HCT116 (cell line): ENCODE data around the gene G6PD. TPM values are rescaled to one million over a fixed set of nuclear protein-coding genes. Genes with fewer than 3 reads are reported as not detected.

Experiments
- ATAC-seq: fragments of 200-7000 bp; cut with Tn5 transposase; 2 replicates; pipeline ENCODE4 v1.9.1; 2020; ENCODE audit warnings: mild to moderate bottlenecking, moderate library complexity
- BruUV-seq: library from RNA; stranded (reverse); fragments of 400-500 nt; replicated peaks from 2 replicates; lab custom pipeline; 2021; lab: Mats Ljungman, UMichigan
- CTCF ChIA-PET: fragments of 300-600 bp; sonication (Branson Sonifier 250); formaldehyde crosslinking; loops from one replicate; lab custom pipeline; 2021; ENCODE audit warnings: antibody characterized with exemption; lab: Charles Lee
- POLR2A ChIA-PET: fragments of 300-600, 350-600 bp; sonication (Branson Sonifier 250); formaldehyde crosslinking; loops from one replicate; lab custom pipeline; 2021; ENCODE audit warnings: antibody characterized with exemption; lab: Charles Lee
- RAD21 ChIA-PET, 2 experiments: fragments of 300-600 bp; sonication (Branson Sonifier 250); formaldehyde crosslinking; loops; one replicate each; lab custom pipeline; 2023; ENCODE audit warnings: low total read pairs in 2 of 2; ENCODE audit not compliant: uncharacterized antibody in 2 of 2, unreplicated experiment in 2 of 2, low non-redundant PET in 1 of 2; lab: Charles Lee
- DNase-seq: peaks from one replicate; pipeline ENCODE4 v3.0.0-alpha.2; 2010; ENCODE audit warnings: low read depth, low spot score
- H2AFZ ChIP-seq: fragments of 200-600 bp; shearing (Covaris generic), sonication (generic); 2 replicates; pipeline ENCODE4 v1.6.1; 2017; ENCODE audit warnings: low read depth, mixed run types, mixed read lengths, antibody characterized with exemption, low read length; ENCODE audit not compliant: poor library complexity, severe bottlenecking
- H3K27ac ChIP-seq: 2 replicates; pipeline ENCODE4 v1.5.1; 2012; ENCODE audit warnings: low read depth, low read length
- H3K27me3 ChIP-seq: fragments of 200-600 bp; sonication (generic); 2 replicates; pipeline ENCODE4 v1.6.1; 2016; ENCODE audit warnings: mixed run types, low read length, mixed read lengths; ENCODE audit not compliant: insufficient read depth
- H3K36me3 ChIP-seq, 2 experiments: fragments of 200-500 bp in 1 of 2; fragments of 200-600 bp in 1 of 2; sonication (Bioruptor generic) in 1 of 2; sonication (generic) in 1 of 2; 2 replicates each; pipeline versions ENCODE4 v1.5.1 to v1.6.1; 2014 to 2016; ENCODE audit warnings: low read length in 2 of 2, inconsistent platforms in 1 of 2, mixed read lengths in 1 of 2, mixed run types in 1 of 2; ENCODE audit not compliant: insufficient read depth in 2 of 2, control insufficient read depth in 1 of 2
- H3K4me1 ChIP-seq, 2 experiments: fragments of 200-600 bp in 1 of 2; sonication (generic) in 1 of 2; 2 replicates each; pipeline versions ENCODE4 v1.5.1 to v1.6.1; 2012 to 2017; ENCODE audit warnings: low read length in 2 of 2, inconsistent platforms in 1 of 2, mild to moderate bottlenecking in 1 of 2, mixed read lengths in 1 of 2, mixed run types in 1 of 2, moderate library complexity in 1 of 2; ENCODE audit not compliant: insufficient read depth in 2 of 2, control insufficient read depth in 1 of 2
- H3K4me2 ChIP-seq: fragments of 200-600 bp; sonication (generic); 2 replicates; pipeline ENCODE4 v1.6.1; 2017; ENCODE audit warnings: mixed run types, low read length, mixed read lengths
- H3K4me3 ChIP-seq, 2 experiments: fragments of 200-600 bp in 1 of 2; sonication (generic) in 1 of 2; replicated peaks in 1 of 2; 2 replicates each; pipeline ENCODE4 v1.5.1; 2011 to 2016; ENCODE audit warnings: low read length in 2 of 2, control low read depth in 1 of 2, low read depth in 1 of 2, mild to moderate bottlenecking in 1 of 2, mixed read lengths in 1 of 2, mixed run types in 1 of 2
- H3K79me2 ChIP-seq: fragments of 200-600 bp; sonication (generic); 2 replicates; pipeline ENCODE4 v1.6.1; 2017; ENCODE audit warnings: mild to moderate bottlenecking, mixed run types, low read length, moderate library complexity, mixed read lengths; ENCODE audit not compliant: insufficient read depth
- H3K9ac ChIP-seq: fragments of 200-600 bp; sonication (generic); 2 replicates; pipeline ENCODE4 v1.6.1; 2016; ENCODE audit warnings: low read length, mixed read lengths
- H3K9me2 ChIP-seq: fragments of 200-600 bp; sonication (generic), shearing (Covaris generic); 2 replicates; pipeline ENCODE4 v1.6.1; 2017; ENCODE audit warnings: mixed run types, mild to moderate bottlenecking, moderate library complexity; ENCODE audit not compliant: insufficient read depth
- H3K9me3 ChIP-seq, 2 experiments: fragments of 200-500 bp in 1 of 2; fragments of 200-600 bp in 1 of 2; sonication (Bioruptor generic) in 1 of 2; sonication (generic) in 1 of 2; 2 replicates each; pipeline ENCODE4 v1.6.1; 2014 to 2017; ENCODE audit warnings: low read length in 2 of 2, mixed read lengths in 2 of 2, inconsistent platforms in 1 of 2, low read depth in 1 of 2, mild to moderate bottlenecking in 1 of 2, mixed run types in 1 of 2, moderate library complexity in 1 of 2; ENCODE audit not compliant: control insufficient read depth in 1 of 2, insufficient read depth in 1 of 2
- H4K20me1 ChIP-seq: fragments of 200-600 bp; sonication (generic), shearing (Covaris generic); 2 replicates; pipeline ENCODE4 v1.6.1; 2017; ENCODE audit warnings: mixed run types, mild to moderate bottlenecking, moderate library complexity; ENCODE audit not compliant: insufficient read depth
- CBX3 ChIP-seq: IDR thresholded peaks from 2 replicates; pipeline ENCODE4 v1.6.1; 2012; ENCODE audit warnings: low read depth
- EGR1 ChIP-seq: IDR thresholded peaks from 2 replicates; pipeline ENCODE4 v1.6.1; 2012; ENCODE audit warnings: low read depth
- ELF1 ChIP-seq: IDR thresholded peaks from 2 replicates; pipeline ENCODE4 v1.6.1; 2012; ENCODE audit warnings: low read depth, borderline replicate concordance
- EZH2 ChIP-seq: fragments of 200-600 bp; sonication (generic); IDR thresholded peaks from 2 replicates; pipeline ENCODE4 v1.6.1; 2017; ENCODE audit warnings: antibody characterized with exemption, mixed run types
- EZH2phosphoT487 ChIP-seq: fragments of 200-600 bp; IDR thresholded peaks from 2 replicates; pipeline ENCODE4 v1.6.1; 2018; ENCODE audit warnings: antibody characterized with exemption, borderline replicate concordance
- FOSL1 ChIP-seq: IDR thresholded peaks from 2 replicates; pipeline ENCODE4 v1.6.1; 2012; ENCODE audit warnings: low read depth
- JUND ChIP-seq: IDR thresholded peaks from 2 replicates; pipeline ENCODE4 v1.6.1; 2012
- POLR2A ChIP-seq: IDR thresholded peaks from 2 replicates; pipeline ENCODE4 v1.7.0; 2011; ENCODE audit warnings: borderline replicate concordance; ENCODE audit not compliant: insufficient read depth, insufficient read length; ENCODE audit errors: extremely low read depth
- POLR2AphosphoS5 ChIP-seq: IDR thresholded peaks from 2 replicates; pipeline ENCODE4 v1.6.1; 2011; ENCODE audit warnings: mild to moderate bottlenecking, low read depth, low read length, moderate library complexity
- SIN3A ChIP-seq: IDR thresholded peaks from 2 replicates; pipeline ENCODE4 v1.6.1; 2012; ENCODE audit warnings: low read depth
- SP1 ChIP-seq: IDR thresholded peaks from 2 replicates; pipeline ENCODE4 v1.6.1; 2012; ENCODE audit warnings: low read depth
- YY1 ChIP-seq: IDR thresholded peaks from 2 replicates; pipeline ENCODE4 v1.6.1; 2011; ENCODE audit warnings: low read length, low read depth, moderate library complexity, mild to moderate bottlenecking; ENCODE audit not compliant: insufficient replicate concordance; ENCODE audit errors: extremely low read depth
- ZNF274 ChIP-seq: fragments of 200-500 bp; sonication (Bioruptor generic); IDR thresholded peaks from 2 replicates; pipeline ENCODE4 v1.6.1; 2014; ENCODE audit warnings: mild to moderate bottlenecking, low read depth, low read length, inconsistent platforms
- intact Hi-C: fragments of 100-400 bp; cut with micrococcal nuclease; formaldehyde crosslinking; loops from 2 replicates; pipeline ENCODE4 v1.10.0; 2022
- total RNA-seq: library from RNA; stranded (reverse); gene quantifications from one replicate; pipeline ENCODE4 v1.2.1, GENCODE V29; 2021; ENCODE audit not compliant: unreplicated experiment
- TF ChIP-seq, protein P1 (sequence below): IDR thresholded peaks from 2 replicates; pipeline ENCODE4 v1.6.1; 2012
- TF ChIP-seq, protein P2 (sequence below): IDR thresholded peaks from 2 replicates; pipeline ENCODE4 v1.6.1; 2012
- TF ChIP-seq, protein P3 (sequence below): IDR thresholded peaks from 2 replicates; pipeline ENCODE4 v1.6.1; 2011; ENCODE audit warnings: mild to moderate bottlenecking, low read length, moderate library complexity; ENCODE audit not compliant: insufficient replicate concordance; ENCODE audit errors: extremely low read depth
- TF ChIP-seq, protein P4 (sequence below), 3 experiments: fragments of 200-600 bp in 1 of 3; sonication (generic) in 1 of 3; IDR thresholded peaks in 2 of 3; conservative IDR thresholded peaks in 1 of 3; 2 replicates each; pipeline ENCODE4 v1.5.1; 2012 to 2017; ENCODE audit warnings: low read depth in 2 of 3, low read length in 2 of 3, antibody characterized with exemption in 1 of 3, borderline replicate concordance in 1 of 3, control low read depth in 1 of 3, mild to moderate bottlenecking in 1 of 3, mixed read lengths in 1 of 3, mixed run types in 1 of 3, moderate library complexity in 1 of 3; ENCODE audit not compliant: insufficient read depth in 1 of 3

The G6PD gene
- total RNA-seq, 1 experiment from 2014 or later = 109 TPM

DNA sequence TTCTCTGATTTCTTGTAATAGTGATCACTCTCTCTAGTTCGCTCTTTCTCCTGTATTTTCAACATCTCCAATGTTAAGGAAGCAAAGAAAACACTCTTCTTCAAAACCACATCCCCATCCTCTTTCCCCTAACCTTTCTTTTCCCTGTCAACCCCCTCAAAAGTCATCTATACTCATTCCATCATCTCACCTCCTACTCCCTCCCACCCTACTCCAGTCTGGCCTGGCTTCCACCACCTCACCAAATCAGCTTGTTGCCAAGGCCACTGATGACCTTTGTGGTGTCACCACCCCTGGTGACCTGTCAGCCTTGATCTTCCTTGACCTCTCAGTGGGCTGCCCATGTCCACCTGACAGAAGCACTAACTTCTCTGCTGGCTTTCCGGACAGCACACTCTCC, 32.9 kb downstream of the G6PD start:
- H3K4me2 ChIP-seq = no peak overlapping the region
- H3K9me2 ChIP-seq = no peaks in the 10 kb centered on the region
- no TSS peak for BruUV-seq
- H4K20me1 ChIP-seq = no peaks in the 10 kb centered on the region
- H2AFZ ChIP-seq = no peak overlapping the region
- H3K9ac ChIP-seq = no peak overlapping the region
- H3K4me1 ChIP-seq = peaks cover 5 to 10% of the 10 kb centered on the region in 2 experiments; a peak in 3 of 4 replicates
- POLR2A ChIA-PET = no interaction called here
- RAD21 ChIA-PET = no interaction called here
- H3K27me3 ChIP-seq = no peaks in the 10 kb centered on the region
- no peaks in the 10 kb centered on the region for H3K36me3 ChIP-seq
- H3K4me3 ChIP-seq = no peak overlapping the region
- intact Hi-C loops = no loop called here
- no peaks in the 10 kb centered on the region for H3K79me2 ChIP-seq
- DNase-seq (no peak), ATAC-seq (no peak)
- H3K27ac ChIP-seq = no peak overlapping the region
- CTCF ChIA-PET = no interaction called here
- no peak for TF ChIP-seq YY1
- TF ChIP-seq ZNF274 = no peak
- TF ChIP-seq POLR2A = no peak
- TF ChIP-seq ELF1 = no peak
- TF ChIP-seq JUND = no peak
- TF ChIP-seq, protein P1, sequence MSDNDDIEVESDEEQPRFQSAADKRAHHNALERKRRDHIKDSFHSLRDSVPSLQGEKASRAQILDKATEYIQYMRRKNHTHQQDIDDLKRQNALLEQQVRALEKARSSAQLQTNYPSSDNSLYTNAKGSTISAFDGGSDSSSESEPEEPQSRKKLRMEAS = no peak
- no peak for TF ChIP-seq EZH2
- no peak for TF ChIP-seq FOSL1
- no peak for TF ChIP-seq EZH2phosphoT487
- no peak for TF ChIP-seq CBX3
- no peak for TF ChIP-seq SIN3A
- TF ChIP-seq EGR1 = no peak
- no peak for TF ChIP-seq SP1
- TF ChIP-seq, protein P2, sequence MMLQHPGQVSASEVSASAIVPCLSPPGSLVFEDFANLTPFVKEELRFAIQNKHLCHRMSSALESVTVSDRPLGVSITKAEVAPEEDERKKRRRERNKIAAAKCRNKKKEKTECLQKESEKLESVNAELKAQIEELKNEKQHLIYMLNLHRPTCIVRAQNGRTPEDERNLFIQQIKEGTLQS = no peak
- TF ChIP-seq, protein P3, sequence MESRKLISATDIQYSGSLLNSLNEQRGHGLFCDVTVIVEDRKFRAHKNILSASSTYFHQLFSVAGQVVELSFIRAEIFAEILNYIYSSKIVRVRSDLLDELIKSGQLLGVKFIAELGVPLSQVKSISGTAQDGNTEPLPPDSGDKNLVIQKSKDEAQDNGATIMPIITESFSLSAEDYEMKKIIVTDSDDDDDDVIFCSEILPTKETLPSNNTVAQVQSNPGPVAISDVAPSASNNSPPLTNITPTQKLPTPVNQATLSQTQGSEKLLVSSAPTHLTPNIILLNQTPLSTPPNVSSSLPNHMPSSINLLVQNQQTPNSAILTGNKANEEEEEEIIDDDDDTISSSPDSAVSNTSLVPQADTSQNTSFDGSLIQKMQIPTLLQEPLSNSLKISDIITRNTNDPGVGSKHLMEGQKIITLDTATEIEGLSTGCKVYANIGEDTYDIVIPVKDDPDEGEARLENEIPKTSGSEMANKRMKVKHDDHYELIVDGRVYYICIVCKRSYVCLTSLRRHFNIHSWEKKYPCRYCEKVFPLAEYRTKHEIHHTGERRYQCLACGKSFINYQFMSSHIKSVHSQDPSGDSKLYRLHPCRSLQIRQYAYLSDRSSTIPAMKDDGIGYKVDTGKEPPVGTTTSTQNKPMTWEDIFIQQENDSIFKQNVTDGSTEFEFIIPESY = no peak
- TF ChIP-seq, protein P4, sequence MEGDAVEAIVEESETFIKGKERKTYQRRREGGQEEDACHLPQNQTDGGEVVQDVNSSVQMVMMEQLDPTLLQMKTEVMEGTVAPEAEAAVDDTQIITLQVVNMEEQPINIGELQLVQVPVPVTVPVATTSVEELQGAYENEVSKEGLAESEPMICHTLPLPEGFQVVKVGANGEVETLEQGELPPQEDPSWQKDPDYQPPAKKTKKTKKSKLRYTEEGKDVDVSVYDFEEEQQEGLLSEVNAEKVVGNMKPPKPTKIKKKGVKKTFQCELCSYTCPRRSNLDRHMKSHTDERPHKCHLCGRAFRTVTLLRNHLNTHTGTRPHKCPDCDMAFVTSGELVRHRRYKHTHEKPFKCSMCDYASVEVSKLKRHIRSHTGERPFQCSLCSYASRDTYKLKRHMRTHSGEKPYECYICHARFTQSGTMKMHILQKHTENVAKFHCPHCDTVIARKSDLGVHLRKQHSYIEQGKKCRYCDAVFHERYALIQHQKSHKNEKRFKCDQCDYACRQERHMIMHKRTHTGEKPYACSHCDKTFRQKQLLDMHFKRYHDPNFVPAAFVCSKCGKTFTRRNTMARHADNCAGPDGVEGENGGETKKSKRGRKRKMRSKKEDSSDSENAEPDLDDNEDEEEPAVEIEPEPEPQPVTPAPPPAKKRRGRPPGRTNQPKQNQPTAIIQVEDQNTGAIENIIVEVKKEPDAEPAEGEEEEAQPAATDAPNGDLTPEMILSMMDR (IDR thresholded peaks at IDR 0.05 in 2 of 3, conservative IDR thresholded peaks at IDR 0.05 in 1 of 3; ENCODE audit: borderline replicate concordance in 1 of 3, insufficient read depth in 1 of 3, low read depth in 2 of 3, low read length in 2 of 3) = no peak
- no peak for TF ChIP-seq POLR2AphosphoS5
- H3K9me3 ChIP-seq = no peaks in the 10 kb centered on the region
